ENCODE measurements around the gene AUTS2.

AUTS2 gene

GRCh38 chr7:70322856-70323255, 724.6 kb downstream of the AUTS2 start:
- no peak for DNase-seq

DNA sequence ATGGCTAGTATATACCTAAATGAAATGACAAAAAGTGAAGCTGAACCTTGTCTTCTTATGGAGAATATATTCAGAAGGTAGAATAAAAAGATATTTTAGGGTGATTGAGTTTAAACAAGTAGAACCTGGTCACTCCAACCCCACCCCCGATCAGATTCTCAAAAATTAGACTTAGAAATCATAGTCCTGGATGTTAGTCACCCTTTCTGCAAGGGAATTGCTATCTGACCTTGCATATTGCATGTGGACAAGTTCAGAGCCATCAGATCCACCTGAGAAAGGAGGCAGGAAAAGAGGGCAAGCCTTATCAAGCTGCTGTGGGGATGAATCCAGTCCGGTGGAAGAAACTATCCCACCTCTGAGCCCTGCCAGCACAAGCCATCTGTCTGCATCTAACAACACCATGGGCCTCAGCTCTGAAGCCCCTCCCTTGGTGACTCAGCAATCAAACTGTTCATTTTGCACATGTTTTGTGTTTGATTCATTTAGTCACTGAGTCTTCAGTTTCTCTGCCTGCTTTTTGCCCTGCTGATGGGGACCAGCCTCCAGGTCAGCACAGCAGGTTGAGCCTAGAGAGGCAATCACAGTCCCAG, 727.3 kb downstream of the AUTS2 start:
- DNase-seq, result no peak

DNA sequence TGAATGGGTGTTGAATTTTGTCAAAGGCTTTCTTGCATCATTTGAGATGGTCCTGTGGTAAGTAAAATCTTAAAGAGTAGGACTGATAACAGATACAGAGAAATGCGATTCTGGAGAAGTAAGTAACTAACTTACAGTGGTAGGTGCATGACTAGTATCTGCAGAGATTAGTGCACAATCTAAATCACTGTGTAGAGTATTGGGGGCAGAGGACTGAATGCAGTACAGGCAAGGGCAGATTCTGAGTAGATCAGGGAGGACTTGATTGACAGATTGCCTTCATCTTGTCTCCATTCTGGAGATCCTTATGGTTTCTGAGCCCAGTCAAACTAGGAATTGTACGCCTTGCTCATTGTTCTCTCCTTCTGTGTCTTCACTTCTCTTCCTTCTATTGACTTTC, 736.0 kb downstream of the AUTS2 start:
- no peak for DNase-seq

- no peak for DNase-seq
These were observed 736.6 kb downstream of the AUTS2 start for GRCh38 chr7:70334871-70335270.

- no peak for DNase-seq
These were observed 738.3 kb downstream of the AUTS2 start for GRCh38 chr7:70336536-70336935.

DNA sequence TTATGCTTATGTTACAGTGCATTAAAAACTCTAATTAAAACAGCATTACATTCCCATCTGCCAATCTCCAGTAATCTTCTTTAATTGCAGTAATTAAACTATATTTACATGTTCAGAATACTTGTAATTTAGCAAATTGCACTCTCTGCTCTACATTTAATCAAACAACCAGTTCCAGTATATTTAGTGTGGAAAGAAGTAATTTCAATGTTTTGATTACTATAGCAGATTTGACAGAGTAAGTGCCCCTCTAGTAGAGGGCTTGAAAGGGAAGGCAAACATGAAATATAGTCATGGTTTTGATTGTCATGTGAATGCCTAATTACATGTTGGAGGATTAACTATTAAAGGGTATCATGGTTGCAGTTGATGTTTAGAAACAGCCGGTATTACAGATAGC, 739.7 kb downstream of the AUTS2 start:
- peak in 2 of 3 experiments; percentile 66 to 97 for DNase-seq

DNA sequence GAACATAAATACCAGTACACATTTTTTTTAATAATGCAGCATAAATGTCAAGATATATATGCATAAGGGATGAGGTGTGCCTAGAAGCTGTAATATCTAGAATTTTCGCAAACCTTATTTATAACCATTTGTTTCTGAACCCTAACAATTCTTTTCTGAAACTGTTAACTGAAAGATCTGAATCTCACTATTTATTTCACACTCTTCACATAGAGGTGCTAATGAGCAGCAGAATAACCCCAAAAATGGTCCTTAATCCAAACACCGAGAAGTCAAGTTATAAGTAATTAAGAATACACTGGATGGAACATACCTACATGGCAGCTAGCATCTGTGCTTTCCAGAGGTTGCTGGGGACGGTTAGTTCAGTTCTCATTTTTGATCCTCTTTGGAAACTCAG, 742.0 kb downstream of the AUTS2 start:
- no peak for DNase-seq

- DNase-seq, result no peak
These were observed 743.2 kb downstream of the AUTS2 start for GRCh38 chr7:70341446-70341845.

- no peak for DNase-seq
These were observed 745.2 kb downstream of the AUTS2 start for GRCh38 chr7:70343519-70343918.

DNA sequence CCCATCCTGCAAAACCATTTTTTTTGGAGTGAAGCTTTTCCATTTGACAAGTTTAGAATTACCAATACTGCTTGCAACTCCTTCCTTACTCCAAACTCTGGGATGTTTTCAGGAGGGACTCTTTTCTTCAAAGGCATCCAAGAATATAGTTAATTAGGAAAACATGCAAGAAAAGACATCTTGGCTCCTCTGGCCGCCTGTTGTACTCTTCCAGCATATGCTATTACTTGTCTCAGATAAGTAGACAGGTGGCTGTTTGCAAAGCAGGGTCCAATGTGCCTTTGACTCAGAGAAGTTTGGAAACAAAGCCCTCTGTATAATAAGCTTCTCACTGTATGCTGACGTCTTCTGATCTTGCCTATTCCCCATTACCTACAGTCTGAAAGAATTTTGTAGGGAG, 746.5 kb downstream of the AUTS2 start:
- no peak for DNase-seq

DNA sequence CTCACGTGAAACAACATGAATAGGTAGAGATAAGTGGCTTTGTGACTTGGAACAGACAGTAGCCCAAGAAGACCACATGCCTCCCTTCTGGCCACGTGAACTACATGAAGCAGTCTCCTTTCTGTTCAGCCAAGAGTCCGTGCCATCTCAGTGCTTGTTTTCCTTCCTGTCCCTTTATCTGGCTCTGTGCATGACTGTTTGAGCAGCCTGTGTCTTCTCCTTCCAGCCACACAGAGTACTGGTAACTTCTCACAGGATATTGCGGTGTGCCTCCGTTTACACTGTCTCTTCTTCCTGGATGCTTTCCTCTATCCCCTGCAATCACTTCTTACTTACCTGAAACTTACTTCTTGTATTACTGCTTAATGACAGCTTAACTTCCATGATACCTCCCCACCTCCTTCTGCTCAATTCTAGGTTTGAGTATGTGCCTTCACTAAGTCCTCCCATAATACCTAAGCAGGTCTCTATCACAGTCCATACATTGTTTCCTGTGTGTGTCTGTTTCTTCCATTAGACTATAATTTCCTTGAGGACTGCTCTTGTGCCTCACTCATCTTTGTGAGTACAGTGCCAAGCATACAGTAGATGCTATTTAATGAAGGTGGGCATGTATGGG, 748.7 kb downstream of the AUTS2 start:
- DNase-seq, result no peak

- no peak for DNase-seq
These were observed 749.4 kb downstream of the AUTS2 start for GRCh38 chr7:70347463-70348254.

- no peak for DNase-seq
These were observed 750.8 kb downstream of the AUTS2 start for GRCh38 chr7:70349031-70349430.

DNA sequence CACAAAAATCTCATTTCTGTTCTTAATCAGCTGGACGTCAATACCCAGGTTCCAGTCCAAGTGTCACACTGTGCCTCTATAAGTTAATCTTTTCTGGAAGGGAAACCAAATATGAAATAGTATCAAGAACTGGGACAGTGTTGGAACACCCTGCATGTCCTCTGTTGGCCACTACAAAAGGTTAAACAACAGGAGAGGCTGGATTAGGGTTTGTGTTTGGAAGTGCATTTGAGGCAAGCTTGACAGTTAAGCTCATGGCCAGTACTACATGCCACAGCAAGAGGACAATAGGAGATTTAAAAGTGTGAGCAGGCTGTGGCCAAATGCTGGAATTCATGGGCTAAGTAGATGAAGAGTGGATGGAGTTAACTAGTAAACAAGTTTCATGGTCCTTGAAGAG, 751.5 kb downstream of the AUTS2 start:
- no peak for DNase-seq

GRCh38 chr7:70352088-70352487, 753.8 kb downstream of the AUTS2 start:
- no peak for DNase-seq

GRCh38 chr7:70352906-70353305, 754.6 kb downstream of the AUTS2 start:
- DNase-seq, result peak in 1 of 3 experiments; percentile 27

DNA sequence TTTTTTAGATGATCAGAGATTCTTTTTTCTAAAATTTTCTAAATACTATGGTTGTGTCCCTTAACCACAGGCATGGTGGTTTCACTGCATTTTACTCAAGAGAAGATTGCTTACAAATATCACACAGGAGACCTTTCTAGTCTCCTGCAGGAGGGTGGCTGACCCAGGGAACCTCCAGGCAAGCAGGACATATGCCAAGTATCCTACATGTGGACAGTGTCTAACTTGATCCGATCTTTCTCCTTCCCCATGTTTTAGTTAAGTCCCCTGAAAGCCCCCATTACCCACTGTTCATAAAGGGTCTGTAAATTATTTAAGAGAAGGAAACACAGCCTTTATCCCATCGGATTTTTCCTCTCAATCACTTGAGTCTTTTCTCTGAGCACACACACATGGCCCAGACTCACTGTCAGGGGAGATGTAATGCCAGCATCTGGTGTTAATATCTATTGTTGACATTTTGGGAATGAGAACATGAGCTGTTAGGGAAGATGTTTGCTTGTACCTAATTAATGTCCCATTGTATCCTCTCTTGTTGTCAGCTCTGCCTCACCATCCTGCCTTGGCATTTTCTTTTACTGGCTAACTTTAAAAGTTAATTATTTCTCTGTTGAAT, 755.2 kb downstream of the AUTS2 start:
- peak in 1 of 3 experiments; percentile 48 for DNase-seq

- DNase-seq, result no peak
These were observed 755.7 kb downstream of the AUTS2 start for GRCh38 chr7:70353946-70354335.

- DNase-seq, result no peak
These were observed 756.3 kb downstream of the AUTS2 start for GRCh38 chr7:70354409-70355169.

GRCh38 chr7:70355198-70356020, 757.1 kb downstream of the AUTS2 start:
- DNase-seq, result peak in 1 of 3 experiments; percentile 85

GRCh38 chr7:70356085-70356786, 758.0 kb downstream of the AUTS2 start:
- peak; percentile 58 to 99 (median 83) for DNase-seq
